GM19099 (cell line): ENCODE data around the gene GRAMD1A.

ENCODE experiments used
- POLR2A ChIP-seq: IDR thresholded peaks from 3 replicates; pipeline ENCODE4 v1.6.1; 2011; ENCODE audit warnings: low read depth; ENCODE audit not compliant: insufficient read length; ENCODE audit errors: extremely low read depth

GRAMD1A gene

GRCh38 chr19:34999498-35000337 lies at the start of gene GRAMD1A:
Gene GRAMD1A, plus strand, starts transcription at chr19:35000323. Its CDS starts 156 bp downstream, at chr19:35000479.
- TF ChIP-seq POLR2A = peak; percentile 73

GRCh38 chr19:34953092-34953491 lies 47.0 kb upstream of the GRAMD1A start:
- TF ChIP-seq POLR2A = no peak

DNA sequence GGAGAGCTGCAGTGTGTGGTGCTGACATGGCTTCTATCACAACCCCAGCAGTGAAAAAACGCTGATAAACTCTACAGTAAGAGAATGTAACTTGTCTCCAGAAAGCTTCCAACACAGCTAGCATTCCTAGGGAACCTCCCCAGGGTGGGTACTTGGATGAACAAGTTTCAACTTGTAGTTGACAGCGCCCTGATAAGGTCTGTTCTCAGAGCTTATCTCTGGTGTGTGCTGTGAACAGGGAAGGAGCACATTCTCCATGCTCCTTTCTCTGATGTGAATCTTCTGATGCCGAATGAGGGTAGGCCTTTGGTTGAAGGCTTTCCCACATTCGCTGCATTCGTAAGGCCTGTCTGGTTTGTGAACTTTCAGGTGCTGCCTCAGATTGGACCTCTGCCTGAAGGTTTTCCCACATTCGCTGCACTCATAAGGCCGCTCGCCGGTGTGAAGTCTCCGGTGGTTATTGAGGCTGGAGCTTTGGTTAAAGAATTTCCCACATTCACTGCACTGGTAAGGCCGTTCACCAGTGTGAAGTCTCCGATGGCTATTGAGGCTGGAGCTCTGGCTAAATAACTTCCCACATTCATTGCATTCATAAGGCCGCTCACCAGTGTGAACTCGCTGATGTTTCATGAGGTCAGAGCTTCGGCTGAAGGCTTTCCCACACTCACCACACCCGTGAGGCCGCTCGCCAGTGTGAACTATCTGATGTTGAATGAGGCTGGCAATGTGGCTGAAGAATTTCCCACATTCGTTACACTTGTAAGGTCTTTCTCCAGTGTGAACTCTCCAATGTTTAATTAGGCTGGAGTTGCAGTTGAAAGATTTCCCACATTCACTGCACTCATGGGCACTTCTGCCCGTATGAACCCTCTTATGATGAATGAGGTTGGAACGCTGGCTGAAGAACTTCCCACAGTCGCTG lies 42.0 kb upstream of the GRAMD1A start:
- TF ChIP-seq POLR2A = no peak

GRCh38 chr19:34959021-34959420 lies 41.1 kb upstream of the GRAMD1A start:
- no peak for TF ChIP-seq POLR2A

DNA sequence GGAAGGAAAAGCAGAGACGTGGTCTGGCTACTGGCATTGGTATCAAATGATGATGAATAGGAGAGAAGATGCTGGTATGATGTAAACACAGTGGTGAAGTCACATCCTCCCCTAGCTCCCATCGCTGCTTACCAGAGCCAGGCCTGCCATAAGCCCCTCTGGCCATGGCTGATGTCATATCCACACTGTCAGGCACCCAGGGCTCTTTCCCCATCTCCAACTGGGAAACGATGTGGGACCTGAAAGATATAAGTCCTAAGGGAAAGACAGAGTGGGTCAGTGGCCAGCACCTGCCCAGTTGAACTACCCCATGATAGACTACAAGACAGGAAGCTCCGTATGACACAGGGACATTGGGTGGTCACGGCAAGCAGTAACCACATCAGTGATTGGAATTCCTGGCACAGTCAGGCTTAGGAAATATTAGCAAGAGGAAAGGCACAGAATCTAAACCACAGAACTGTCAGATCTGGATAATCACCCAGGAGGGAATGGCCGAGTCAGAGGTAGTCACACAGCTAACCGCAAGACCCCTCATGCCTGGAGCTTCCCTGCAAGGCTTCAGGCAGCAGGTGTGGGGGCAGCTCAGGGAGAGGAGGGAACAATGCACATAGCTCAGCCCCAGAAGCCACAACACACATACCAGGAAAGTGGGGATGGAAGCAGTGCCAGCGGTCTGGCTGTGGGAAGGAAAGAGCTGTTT lies 39.9 kb upstream of the GRAMD1A start:
- no peak for TF ChIP-seq POLR2A

GRCh38 chr19:34960940-34961679 lies 39.0 kb upstream of the GRAMD1A start:
- TF ChIP-seq POLR2A = no peak

DNA sequence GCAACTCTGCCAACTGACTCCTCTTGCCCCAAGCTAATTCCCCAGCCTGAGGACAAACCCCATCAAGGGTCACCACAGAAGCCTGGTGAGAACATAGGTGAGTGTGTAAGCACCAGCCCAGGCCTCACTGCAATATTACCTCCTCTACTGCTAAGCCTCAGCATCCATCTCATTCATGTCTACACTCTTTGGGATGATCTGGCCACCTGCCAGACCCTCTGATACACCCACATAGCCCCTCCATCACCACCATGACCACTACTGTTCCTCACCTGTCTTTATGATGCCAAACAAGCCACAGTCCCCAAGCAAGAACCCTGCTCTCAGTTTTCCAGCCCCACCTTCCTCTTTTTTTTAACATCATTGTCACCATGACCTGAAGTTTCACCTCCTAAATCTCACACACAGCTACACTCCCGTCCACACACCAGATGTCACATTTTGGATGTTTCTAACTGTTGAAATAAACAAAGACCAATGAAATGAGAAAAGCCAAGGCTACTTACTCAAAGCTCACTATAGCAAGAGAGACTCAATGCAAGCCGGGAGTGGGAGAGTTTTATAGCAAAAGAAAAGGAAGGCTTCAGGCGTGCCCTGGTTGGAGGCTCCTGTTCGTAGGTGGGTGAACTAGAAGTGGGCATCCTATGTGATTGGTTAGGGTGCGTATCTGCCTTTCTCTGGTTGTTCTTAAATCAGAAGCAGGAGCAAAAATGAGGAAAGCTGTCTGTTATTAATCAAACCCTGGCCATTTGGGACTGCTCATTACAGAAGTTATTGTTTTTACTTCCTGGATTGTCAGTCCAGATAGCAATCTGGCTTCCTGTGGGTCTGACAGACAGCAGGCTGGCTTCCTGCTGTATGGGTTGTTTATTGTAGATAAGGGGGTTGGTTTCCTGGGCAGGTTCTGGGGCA lies 38.1 kb upstream of the GRAMD1A start:
- no peak for TF ChIP-seq POLR2A

DNA sequence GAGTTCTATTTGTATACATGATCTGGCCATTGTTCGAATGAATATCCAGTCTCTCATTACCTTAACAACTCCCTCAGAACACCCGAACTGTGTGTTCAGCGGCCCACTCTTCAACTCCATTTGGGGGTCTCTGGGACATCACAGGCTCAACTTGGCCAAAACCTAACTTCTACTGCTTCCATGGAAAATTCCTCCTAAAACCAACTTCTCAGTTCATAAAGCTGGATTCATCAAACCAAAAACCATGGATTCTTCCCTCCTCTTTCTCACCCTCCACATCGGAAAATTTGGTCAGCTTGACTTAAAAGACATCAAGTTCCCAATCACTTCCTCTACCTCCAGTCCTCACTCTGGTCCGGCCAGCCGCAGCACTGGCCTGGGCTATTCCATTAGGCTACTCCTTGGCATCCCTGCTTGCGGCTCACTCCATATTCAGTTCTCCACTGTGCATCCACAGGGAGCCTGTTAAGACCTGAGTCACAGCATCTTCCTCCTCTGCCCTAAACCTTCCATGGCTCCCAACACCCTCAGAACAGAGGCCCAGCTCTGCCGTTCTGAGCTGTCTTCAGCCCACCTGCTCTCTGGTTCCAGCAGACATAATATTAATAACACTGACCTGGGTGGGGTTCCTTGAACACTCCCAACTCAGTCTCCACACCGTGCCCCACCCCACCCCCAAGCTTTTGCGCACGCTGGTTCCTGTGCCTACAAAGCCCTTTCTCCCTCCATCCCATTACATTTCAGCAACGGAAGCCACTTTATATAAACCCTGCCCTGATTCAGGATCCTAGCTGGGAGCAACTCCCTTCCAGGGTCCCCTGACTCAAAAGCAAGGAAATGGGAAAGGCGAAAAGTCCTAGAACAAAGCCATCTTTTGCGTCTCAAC lies 37.2 kb upstream of the GRAMD1A start:
- TF ChIP-seq POLR2A = no peak

- peak; percentile 65 for TF ChIP-seq POLR2A
Measured at GRCh38 chr19:34963573-34964406, 36.3 kb upstream of the GRAMD1A start, which contains the start of gene ZNF792. Gene ZNF792, minus strand, starts transcription at chr19:34964229. Its CDS starts 567 bp downstream, at chr19:34963662.

GRCh38 chr19:34964598-34964997 lies 35.5 kb upstream of the GRAMD1A start:
- no peak for TF ChIP-seq POLR2A

- no peak for TF ChIP-seq POLR2A
Measured at GRCh38 chr19:34967551-34967950, 32.6 kb upstream of the GRAMD1A start.

DNA sequence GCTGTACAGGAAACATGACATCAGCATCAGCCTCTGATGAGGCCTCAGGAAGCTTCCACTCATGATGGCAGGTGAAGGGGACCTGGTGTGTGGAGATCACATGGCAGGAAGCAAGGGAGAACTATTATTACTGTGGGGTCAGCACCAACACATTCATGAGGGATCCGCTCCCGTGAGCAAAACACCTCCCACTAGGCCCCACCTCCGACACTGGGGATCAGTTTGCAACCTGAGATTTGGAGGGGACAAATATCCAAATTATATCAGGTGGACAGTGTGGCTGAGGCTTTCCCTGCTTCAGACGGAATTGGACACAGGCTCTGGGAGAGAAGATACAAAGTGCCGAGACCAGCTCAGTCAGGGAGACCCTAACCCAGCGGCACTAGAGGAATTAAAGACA lies 30.4 kb upstream of the GRAMD1A start:
- no peak for TF ChIP-seq POLR2A

- no peak for TF ChIP-seq POLR2A
Measured at GRCh38 chr19:34972163-34972705, 27.9 kb upstream of the GRAMD1A start.
